ENCODE results near the gene PRELID3B.

Gene PRELID3B

GRCh38 chr20:59042151-59042795, at the start of gene PRELID3B:
TSS of gene PRELID3B (minus strand) at chr20:59042786. CDS start at chr20:59042730, 56 bp downstream.
- no peak for DNase-seq

- DNase-seq, result peak; percentile 71
Observed at GRCh38 chr20:59087829-59088433, 45.3 kb upstream of the PRELID3B start.

GRCh38 chr20:59086923-59087322, 44.3 kb upstream of the PRELID3B start:
- DNase-seq, result no peak

DNA sequence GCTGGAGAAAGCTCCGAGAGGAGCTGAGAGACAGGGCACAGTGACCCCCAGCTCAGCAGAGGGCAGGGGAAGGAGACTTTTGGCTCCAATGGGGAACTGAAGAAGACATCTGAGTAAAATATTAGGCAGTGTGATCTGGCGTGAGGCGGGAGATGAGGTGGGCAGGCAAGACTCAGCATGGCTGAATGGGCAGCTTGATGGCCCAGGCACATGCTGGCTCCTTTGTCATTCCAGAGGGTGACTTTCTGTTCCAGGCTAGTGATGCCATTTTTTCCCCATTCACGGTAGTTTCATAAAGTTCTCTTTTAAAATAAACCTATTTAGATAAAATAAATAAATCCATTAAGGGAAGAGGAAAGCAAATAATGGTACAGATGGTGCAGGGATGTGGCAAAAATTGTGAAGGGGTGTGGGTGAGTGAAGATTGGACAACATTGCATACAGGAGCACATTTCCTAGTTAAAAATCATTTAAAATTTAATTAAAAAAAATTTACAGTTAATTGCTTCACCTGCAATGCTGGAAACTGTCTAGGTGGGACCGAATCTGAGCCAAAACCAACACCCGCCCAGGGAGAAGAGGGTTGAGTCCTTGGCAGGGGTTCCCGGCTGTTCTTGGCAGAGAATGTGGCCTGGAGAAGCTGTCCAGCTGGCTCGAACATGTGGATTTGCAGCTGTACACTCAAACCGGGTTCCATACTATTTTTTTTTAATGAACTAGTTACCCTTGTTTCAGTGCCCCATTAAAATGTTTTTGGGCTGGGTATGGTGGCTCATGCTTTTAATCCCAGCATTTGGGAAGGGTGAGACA, 41.7 kb upstream of the PRELID3B start:
- no peak for DNase-seq

DNA sequence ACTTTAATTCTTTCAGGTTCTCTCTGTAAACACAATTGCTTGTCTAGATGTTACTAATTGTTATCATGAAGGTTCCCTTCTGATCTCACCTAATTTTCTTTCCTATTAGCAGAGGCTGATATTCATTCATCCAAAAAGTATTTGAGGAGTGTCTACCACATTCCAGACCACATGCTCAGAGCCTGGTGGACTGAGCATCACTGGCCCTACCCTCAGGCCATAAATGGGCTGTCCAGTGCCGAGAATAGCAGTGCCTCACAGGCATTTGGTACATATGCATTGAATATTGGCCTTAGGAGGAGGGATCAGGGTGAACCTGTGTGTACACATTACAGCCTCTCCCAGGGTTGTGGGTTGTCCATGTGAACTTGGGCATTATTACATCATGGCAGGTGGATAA, 40.4 kb upstream of the PRELID3B start:
- no peak for DNase-seq

- peak; percentile 4 for DNase-seq
Observed at GRCh38 chr20:59082077-59082740, 39.6 kb upstream of the PRELID3B start.

- no peak for DNase-seq
Observed at GRCh38 chr20:59081036-59081435, 38.5 kb upstream of the PRELID3B start.

DNA sequence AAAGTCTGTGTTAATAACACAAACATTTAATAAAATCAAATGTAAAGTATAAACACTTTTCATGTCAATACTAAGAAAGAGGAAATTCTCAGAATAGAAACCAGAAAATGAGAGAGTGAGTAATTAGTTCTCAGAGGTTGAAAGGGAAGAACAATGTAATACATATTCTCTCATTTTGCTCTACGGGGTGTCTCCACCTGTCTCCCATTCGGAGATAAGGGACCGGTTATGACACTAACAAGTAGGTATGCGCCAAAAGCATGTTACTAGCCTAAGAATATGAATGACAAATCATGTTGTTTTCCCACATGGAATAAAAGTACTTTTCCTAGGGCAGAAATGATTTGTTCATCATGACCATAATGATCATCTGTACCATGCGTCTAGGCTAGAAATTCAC, 35.6 kb upstream of the PRELID3B start:
- no peak for DNase-seq

GRCh38 chr20:59077705-59078104, 35.1 kb upstream of the PRELID3B start:
- no peak for DNase-seq

- DNase-seq, result no peak
Observed at GRCh38 chr20:59075934-59076508, 33.4 kb upstream of the PRELID3B start.

GRCh38 chr20:59074456-59074855, 31.9 kb upstream of the PRELID3B start:
- DNase-seq, result no peak

DNA sequence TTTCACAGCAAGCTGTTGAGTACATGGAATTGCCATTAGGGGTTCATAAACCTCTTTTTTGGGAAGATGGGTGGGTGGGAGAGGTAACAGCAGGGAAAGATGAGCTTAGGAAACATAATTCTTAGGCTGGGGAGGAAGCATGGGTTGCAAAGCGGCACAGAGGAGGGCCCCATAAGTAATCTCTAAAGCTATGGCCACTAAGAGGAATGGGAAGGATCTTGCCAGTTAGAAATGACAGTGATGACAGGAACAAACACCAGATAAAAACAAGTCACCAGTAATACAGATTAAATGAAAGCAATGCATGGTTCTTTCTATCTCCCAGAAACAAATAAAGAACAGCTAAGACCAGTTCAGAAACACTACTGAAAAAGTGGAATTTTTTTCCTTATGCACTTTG, 31.0 kb upstream of the PRELID3B start:
- DNase-seq, result no peak

DNA sequence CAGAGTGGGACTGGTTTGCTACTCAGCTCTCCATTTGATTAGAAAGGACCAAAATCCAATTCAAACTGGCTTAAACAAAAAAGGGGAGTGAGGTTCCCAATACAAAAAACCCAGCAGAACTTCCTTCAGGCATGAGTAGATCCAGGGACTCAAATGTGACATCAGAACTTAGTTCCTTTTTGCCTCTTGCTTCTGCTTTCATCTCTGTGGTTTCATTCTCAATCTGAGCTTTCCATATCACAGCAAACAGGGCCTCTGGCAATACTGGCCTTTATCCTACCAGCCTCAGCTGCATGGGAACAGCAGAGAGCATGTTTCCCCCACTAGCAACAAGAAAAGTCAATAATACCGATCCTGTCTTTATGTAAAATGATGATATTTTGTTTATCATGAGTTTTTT, 28.6 kb upstream of the PRELID3B start:
- DNase-seq, result no peak

DNA sequence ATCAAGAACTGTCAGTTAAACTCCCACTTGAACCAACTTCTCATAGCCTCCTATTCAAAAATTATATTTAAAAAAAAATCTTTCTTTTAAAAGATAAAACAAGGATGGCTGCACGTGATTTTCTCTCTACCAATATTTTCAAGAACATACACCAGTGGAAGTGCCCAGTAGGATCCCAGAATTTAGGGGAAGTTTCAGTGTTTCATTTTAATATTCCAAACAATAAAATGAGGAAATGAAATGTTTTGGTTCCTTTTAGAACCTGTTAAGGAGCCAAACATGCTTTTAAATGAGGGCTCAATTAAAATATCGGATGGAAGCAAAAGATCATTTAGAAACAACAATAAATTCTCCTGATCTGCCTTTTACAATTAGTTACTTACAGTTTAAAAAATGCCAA, 26.4 kb upstream of the PRELID3B start:
- no peak for DNase-seq

GRCh38 chr20:59068534-59068933, 25.9 kb upstream of the PRELID3B start:
- no peak for DNase-seq

- no peak for DNase-seq
Observed at GRCh38 chr20:59064214-59064722, 21.7 kb upstream of the PRELID3B start.

- no peak for DNase-seq
Observed at GRCh38 chr20:59063358-59064213, 21.0 kb upstream of the PRELID3B start.

- DNase-seq, result no peak
Observed at GRCh38 chr20:59062081-59062480, 19.5 kb upstream of the PRELID3B start.

DNA sequence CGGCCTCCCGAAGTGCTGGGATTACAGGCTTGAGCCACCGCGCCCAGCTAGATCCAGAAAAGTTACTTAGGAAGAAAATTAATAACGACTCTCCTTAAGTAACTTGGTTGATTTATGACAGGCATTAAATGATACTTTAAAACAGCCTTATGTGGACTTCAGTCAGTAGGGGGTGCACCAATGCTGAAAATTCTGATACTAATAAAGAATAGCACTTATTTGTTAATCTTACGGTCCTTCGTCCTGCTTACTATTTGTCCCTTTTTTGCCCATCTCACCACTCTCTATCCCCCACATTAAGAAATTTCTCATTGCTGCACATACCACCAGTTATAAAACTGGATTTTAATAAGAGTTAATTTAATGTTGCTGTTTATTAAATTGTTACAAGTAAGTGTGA, 12.7 kb upstream of the PRELID3B start:
- no peak for DNase-seq

- DNase-seq, result no peak
Observed at GRCh38 chr20:59051666-59052185, 9.1 kb upstream of the PRELID3B start.

- DNase-seq, result no peak
Observed at GRCh38 chr20:59050437-59050836, 7.9 kb upstream of the PRELID3B start.

- no peak for DNase-seq
Observed at GRCh38 chr20:59048681-59049030, 6.1 kb upstream of the PRELID3B start.

All from KG1 (cell line).